Loucy (cell line): Measurements from ENCODE around the gene COL8A1.

Source experiments
- H2AFZ ChIP-seq: fragments of 200-600 bp; sonication (generic); 2 replicates; pipeline ENCODE4 v1.6.0; 2016; ENCODE audit warnings: antibody characterized with exemption, mild to moderate bottlenecking, low read length, moderate library complexity
- H3F3A ChIP-seq: fragments of 200-600 bp; 2 replicates; pipeline ENCODE4 v1.6.0; 2016; ENCODE audit warnings: antibody characterized with exemption, low read depth, mild to moderate bottlenecking
- H3K27me3 ChIP-seq: fragments of 200-600 bp; sonication (generic); 2 replicates; pipeline ENCODE4 v1.6.1; 2014; ENCODE audit warnings: low read length, mild to moderate bottlenecking; ENCODE audit not compliant: insufficient read depth, poor library complexity, severe bottlenecking
- H3K36me3 ChIP-seq: fragments of 200-600 bp; sonication (generic); 2 replicates; pipeline ENCODE4 v1.6.1; 2016; ENCODE audit warnings: low read length; ENCODE audit not compliant: insufficient read depth
- H3K4me1 ChIP-seq: fragments of 200-600 bp; sonication (generic); 2 replicates; pipeline ENCODE4 v1.5.1; 2014; ENCODE audit warnings: low read length, mild to moderate bottlenecking; ENCODE audit not compliant: insufficient read depth, poor library complexity, severe bottlenecking
- H3K4me2 ChIP-seq: fragments of 200-600 bp; sonication (generic); 2 replicates; pipeline ENCODE4 v1.6.0; 2014; ENCODE audit warnings: antibody characterized with exemption, low read length, low read depth, mild to moderate bottlenecking; ENCODE audit not compliant: poor library complexity, severe bottlenecking
- H3K4me3 ChIP-seq: fragments of 200-600 bp; sonication (generic); 2 replicates; pipeline ENCODE4 v1.5.1; 2014; ENCODE audit warnings: low read length, mild to moderate bottlenecking, mixed read lengths; ENCODE audit not compliant: poor library complexity, severe bottlenecking
- H3K79me2 ChIP-seq: fragments of 200-600 bp; sonication (generic); 2 replicates; pipeline ENCODE4 v1.6.1; 2014; ENCODE audit warnings: low read length; ENCODE audit not compliant: insufficient read depth
- H3K9ac ChIP-seq: fragments of 200-600 bp; sonication (generic); 2 replicates; pipeline ENCODE4 v1.6.0; 2014; ENCODE audit warnings: mild to moderate bottlenecking, low read depth, low read length, moderate library complexity; ENCODE audit not compliant: poor library complexity, severe bottlenecking
- H3K9me2 ChIP-seq: fragments of 200-600 bp; sonication (generic); replicated peaks from 2 replicates; pipeline ENCODE4 v1.6.1; 2016; ENCODE audit warnings: low read depth, low read length, mixed read lengths
- H3K9me3 ChIP-seq: fragments of 200-600 bp; sonication (generic); 2 replicates; pipeline ENCODE4 v1.6.1; 2014; ENCODE audit warnings: mild to moderate bottlenecking, antibody characterized with exemption, low read length, low read depth; ENCODE audit not compliant: insufficient read depth
- H4K20me1 ChIP-seq: fragments of 200-600 bp; sonication (generic); 2 replicates; pipeline ENCODE4 v1.6.0; 2014; ENCODE audit warnings: antibody characterized with exemption, low read length, mild to moderate bottlenecking; ENCODE audit not compliant: insufficient read depth, poor library complexity, severe bottlenecking
- CTCF ChIP-seq: fragments of 200-600 bp; sonication (generic); conservative IDR thresholded peaks from 2 replicates; pipeline ENCODE4 v1.5.1; 2014; ENCODE audit warnings: mild to moderate bottlenecking, antibody characterized with exemption, low read length
- EZH2phosphoT487 ChIP-seq: fragments of 200-600 bp; IDR thresholded peaks from 2 replicates; pipeline ENCODE4 v1.6.1; 2018; ENCODE audit warnings: antibody characterized with exemption, mild to moderate bottlenecking, moderate library complexity, borderline replicate concordance

COL8A1 gene

GRCh38 chr3:99843590-99844258 lies 205.3 kb downstream of the COL8A1 start:
- Histone ChIP-seq H3K9ac (no peak overlapping the region), H3K79me2 (no peaks in the 10 kb centered on the region), H3K36me3 (no peaks in the 10 kb centered on the region), H3K4me3 (no peak overlapping the region), H3K9me3 (no peaks in the 10 kb centered on the region), H2AFZ (no peak overlapping the region), H3F3A (no peaks in the 10 kb centered on the region), H4K20me1 (no peaks in the 10 kb centered on the region), H3K27me3 (no peaks in the 10 kb centered on the region), H3K4me2 (no peak overlapping the region), H3K4me1 (peaks cover 3% of the 10 kb centered on the region), H3K9me2 (no peaks in the 10 kb centered on the region)
- TF ChIP-seq EZH2phosphoT487, result no peak
- TF ChIP-seq CTCF, result no peak

GRCh38 chr3:99845331-99845730 lies 206.9 kb downstream of the COL8A1 start:
- Histone ChIP-seq H3K9me3 (no peaks in the 10 kb centered on the region), H3K36me3 (no peaks in the 10 kb centered on the region), H3K4me2 (no peak overlapping the region), H3K9me2 (no peaks in the 10 kb centered on the region), H2AFZ (no peak overlapping the region), H3K9ac (no peak overlapping the region), H3K27me3 (no peaks in the 10 kb centered on the region), H4K20me1 (no peaks in the 10 kb centered on the region), H3K79me2 (no peaks in the 10 kb centered on the region), H3F3A (no peaks in the 10 kb centered on the region), H3K4me1 (peaks cover 5% of the 10 kb centered on the region), H3K4me3 (no peak overlapping the region)
- no peak for TF ChIP-seq CTCF
- TF ChIP-seq EZH2phosphoT487, result no peak

- H3K4me3 ChIP-seq, result no peak overlapping the region
- no peaks in the 10 kb centered on the region for H3K9me2 ChIP-seq
- H2AFZ ChIP-seq, result no peak overlapping the region
- H3K4me2 ChIP-seq, result no peak overlapping the region
- no peaks in the 10 kb centered on the region for H4K20me1 ChIP-seq
- no peaks in the 10 kb centered on the region for H3K9me3 ChIP-seq
- no peaks in the 10 kb centered on the region for H3K36me3 ChIP-seq
- TF ChIP-seq EZH2phosphoT487 (no peak), CTCF (no peak)
- no peaks in the 10 kb centered on the region for H3F3A ChIP-seq
- H3K79me2 ChIP-seq, result no peaks in the 10 kb centered on the region
- peaks cover 12% of the 10 kb centered on the region for H3K4me1 ChIP-seq
- H3K9ac ChIP-seq, result no peak overlapping the region
- no peaks in the 10 kb centered on the region for H3K27me3 ChIP-seq
Observed at GRCh38 chr3:99845999-99846398, 207.6 kb downstream of the COL8A1 start.
